Activated CD4-positive, alpha-beta T cell treated with anti-CD3 and anti-CD28 coated beads, Interleukin-2, Interleukin-4, amounts not matched to agents 100 ng/mL and 50 ng/mL, durations not matched to agents 16 hours and 8 hours (primary cell): Measurements from ENCODE around the gene SNX10.
"Not testable (repeated sequence)": the region's sequence is repeated elsewhere in the genome, so short reads cannot be mapped to it uniquely, and the experiment has no call there.

Experiments used
- DNase-seq: peaks from one replicate; pipeline ENCODE4 v3.0.0-alpha.2; 2020; ENCODE audit warnings: low spot score

The SNX10 gene

GRCh38 chr7:26291699-26292538, at the start of gene SNX10:
Gene SNX10 (plus strand): TSS chr7:26291862. CDS start chr7:26346443, 54,581 bp downstream.
- DNase-seq, result peak; percentile 78

- DNase-seq, result no peak
These were observed 46.5 kb upstream of the SNX10 start for GRCh38 chr7:26245150-26245549.

- DNase-seq, result no peak
These were observed 41.4 kb upstream of the SNX10 start for GRCh38 chr7:26250239-26250638.

GRCh38 chr7:26261866-26262265, 29.8 kb upstream of the SNX10 start:
- DNase-seq, result not testable (repeated sequence)

GRCh38 chr7:26265065-26265464, 26.6 kb upstream of the SNX10 start:
- DNase-seq, result peak; percentile 50

- DNase-seq, result no peak
These were observed 26.1 kb upstream of the SNX10 start for GRCh38 chr7:26265499-26266075.

GRCh38 chr7:26267601-26268166, 24.0 kb upstream of the SNX10 start:
- DNase-seq, result no peak

GRCh38 chr7:26275213-26275612, 16.4 kb upstream of the SNX10 start:
- no peak for DNase-seq

- DNase-seq, result peak; percentile 19
These were observed 12.9 kb upstream of the SNX10 start for GRCh38 chr7:26278770-26279169.

GRCh38 chr7:26279405-26279804, 12.3 kb upstream of the SNX10 start:
- peak; percentile 88 for DNase-seq

- DNase-seq, result no peak
These were observed 11.6 kb upstream of the SNX10 start for GRCh38 chr7:26280097-26280496.

- no peak for DNase-seq
These were observed 10.9 kb upstream of the SNX10 start for GRCh38 chr7:26280723-26281122.

GRCh38 chr7:26284477-26284876, 7.2 kb upstream of the SNX10 start:
- no peak for DNase-seq

GRCh38 chr7:26284995-26285632, 6.5 kb upstream of the SNX10 start:
- DNase-seq, result peak; percentile 46

- DNase-seq, result no peak
These were observed 5.5 kb upstream of the SNX10 start for GRCh38 chr7:26286157-26286556.

GRCh38 chr7:26288126-26288525, 3.5 kb upstream of the SNX10 start:
- DNase-seq, result not testable (repeated sequence)

GRCh38 chr7:26291251-26291650, 411 bp upstream of the SNX10 start:
- DNase-seq, result no peak

- DNase-seq, result peak; percentile 26
These were observed 1.3 kb downstream of the SNX10 start for GRCh38 chr7:26292768-26293560.

GRCh38 chr7:26293569-26294308, 2.1 kb downstream of the SNX10 start:
- DNase-seq, result peak; percentile 94

GRCh38 chr7:26295015-26295414, 3.4 kb downstream of the SNX10 start:
- no peak for DNase-seq

GRCh38 chr7:26295586-26295985, 3.9 kb downstream of the SNX10 start:
- DNase-seq, result no peak
